ENCODE measurements around the gene NFIB.

DNA sequence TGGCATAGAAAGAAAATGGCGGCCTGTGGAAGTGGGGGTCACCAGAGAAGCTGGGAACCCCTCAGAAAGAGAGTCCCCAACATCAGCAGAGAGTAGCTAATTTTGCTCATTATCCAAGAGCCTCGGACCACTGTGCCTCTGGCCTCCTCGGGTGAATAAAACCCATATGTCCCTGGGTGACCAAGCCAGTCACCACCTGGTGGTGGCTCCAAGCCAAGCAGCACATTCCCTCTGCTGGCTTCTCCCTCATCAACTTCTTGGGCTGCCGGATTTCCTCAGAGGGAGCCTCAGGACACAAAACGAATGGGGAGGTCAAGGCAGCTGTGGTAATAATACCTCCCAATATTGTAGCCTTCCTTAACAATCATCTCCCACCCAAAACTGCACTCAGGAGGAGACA, 242.5 kb downstream of the NFIB start:
- TF ChIP-seq, protein P1, sequence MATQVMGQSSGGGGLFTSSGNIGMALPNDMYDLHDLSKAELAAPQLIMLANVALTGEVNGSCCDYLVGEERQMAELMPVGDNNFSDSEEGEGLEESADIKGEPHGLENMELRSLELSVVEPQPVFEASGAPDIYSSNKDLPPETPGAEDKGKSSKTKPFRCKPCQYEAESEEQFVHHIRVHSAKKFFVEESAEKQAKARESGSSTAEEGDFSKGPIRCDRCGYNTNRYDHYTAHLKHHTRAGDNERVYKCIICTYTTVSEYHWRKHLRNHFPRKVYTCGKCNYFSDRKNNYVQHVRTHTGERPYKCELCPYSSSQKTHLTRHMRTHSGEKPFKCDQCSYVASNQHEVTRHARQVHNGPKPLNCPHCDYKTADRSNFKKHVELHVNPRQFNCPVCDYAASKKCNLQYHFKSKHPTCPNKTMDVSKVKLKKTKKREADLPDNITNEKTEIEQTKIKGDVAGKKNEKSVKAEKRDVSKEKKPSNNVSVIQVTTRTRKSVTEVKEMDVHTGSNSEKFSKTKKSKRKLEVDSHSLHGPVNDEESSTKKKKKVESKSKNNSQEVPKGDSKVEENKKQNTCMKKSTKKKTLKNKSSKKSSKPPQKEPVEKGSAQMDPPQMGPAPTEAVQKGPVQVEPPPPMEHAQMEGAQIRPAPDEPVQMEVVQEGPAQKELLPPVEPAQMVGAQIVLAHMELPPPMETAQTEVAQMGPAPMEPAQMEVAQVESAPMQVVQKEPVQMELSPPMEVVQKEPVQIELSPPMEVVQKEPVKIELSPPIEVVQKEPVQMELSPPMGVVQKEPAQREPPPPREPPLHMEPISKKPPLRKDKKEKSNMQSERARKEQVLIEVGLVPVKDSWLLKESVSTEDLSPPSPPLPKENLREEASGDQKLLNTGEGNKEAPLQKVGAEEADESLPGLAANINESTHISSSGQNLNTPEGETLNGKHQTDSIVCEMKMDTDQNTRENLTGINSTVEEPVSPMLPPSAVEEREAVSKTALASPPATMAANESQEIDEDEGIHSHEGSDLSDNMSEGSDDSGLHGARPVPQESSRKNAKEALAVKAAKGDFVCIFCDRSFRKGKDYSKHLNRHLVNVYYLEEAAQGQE (IDR thresholded peaks at IDR 0.05) = no peak
- TF ChIP-seq RAD21 (conservative IDR thresholded peaks at IDR 0.05 in 1 of 2, IDR thresholded peaks at IDR 0.05 in 1 of 2) (no peak), POLR2A (IDR thresholded peaks at IDR 0.05; ENCODE audit: low read length) (no peak), EHMT2 (IDR thresholded peaks at IDR 0.05; ENCODE audit: low read depth) (no peak), KDM1A (IDR thresholded peaks at IDR 0.05; ENCODE audit: low read depth) (no peak), CEBPB (IDR thresholded peaks at IDR 0.05) (no peak), TP53 (CRISPR knock-in tag; IDR thresholded peaks at IDR 0.05) (no peak), RFX5 (IDR thresholded peaks at IDR 0.05) (no peak), USF2 (IDR thresholded peaks at IDR 0.05) (no peak), HDAC2 (IDR thresholded peaks at IDR 0.05) (no peak), ZC3H11A (IDR thresholded peaks at IDR 0.05) (no peak), RCOR1 (IDR thresholded peaks at IDR 0.05; ENCODE audit: low read depth, low read length) (no peak)
- TF ChIP-seq, protein P2, sequence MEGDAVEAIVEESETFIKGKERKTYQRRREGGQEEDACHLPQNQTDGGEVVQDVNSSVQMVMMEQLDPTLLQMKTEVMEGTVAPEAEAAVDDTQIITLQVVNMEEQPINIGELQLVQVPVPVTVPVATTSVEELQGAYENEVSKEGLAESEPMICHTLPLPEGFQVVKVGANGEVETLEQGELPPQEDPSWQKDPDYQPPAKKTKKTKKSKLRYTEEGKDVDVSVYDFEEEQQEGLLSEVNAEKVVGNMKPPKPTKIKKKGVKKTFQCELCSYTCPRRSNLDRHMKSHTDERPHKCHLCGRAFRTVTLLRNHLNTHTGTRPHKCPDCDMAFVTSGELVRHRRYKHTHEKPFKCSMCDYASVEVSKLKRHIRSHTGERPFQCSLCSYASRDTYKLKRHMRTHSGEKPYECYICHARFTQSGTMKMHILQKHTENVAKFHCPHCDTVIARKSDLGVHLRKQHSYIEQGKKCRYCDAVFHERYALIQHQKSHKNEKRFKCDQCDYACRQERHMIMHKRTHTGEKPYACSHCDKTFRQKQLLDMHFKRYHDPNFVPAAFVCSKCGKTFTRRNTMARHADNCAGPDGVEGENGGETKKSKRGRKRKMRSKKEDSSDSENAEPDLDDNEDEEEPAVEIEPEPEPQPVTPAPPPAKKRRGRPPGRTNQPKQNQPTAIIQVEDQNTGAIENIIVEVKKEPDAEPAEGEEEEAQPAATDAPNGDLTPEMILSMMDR (IDR thresholded peaks at IDR 0.05) = no peak
- TF ChIP-seq, protein P3, sequence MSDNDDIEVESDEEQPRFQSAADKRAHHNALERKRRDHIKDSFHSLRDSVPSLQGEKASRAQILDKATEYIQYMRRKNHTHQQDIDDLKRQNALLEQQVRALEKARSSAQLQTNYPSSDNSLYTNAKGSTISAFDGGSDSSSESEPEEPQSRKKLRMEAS (IDR thresholded peaks at IDR 0.05) = no peak

Data from A549 (cell line).